Psoas muscle (tissue), 8 donors: Measurements from ENCODE around the gene SYNGR1. TPM values are rescaled to one million over a fixed set of nuclear protein-coding genes. Genes with fewer than 3 reads are reported as not detected.
A peak's percentile ranks its signal among the peaks of the same experiment; 100 is the strongest.
"Not testable (repeated sequence)": the region's sequence is repeated elsewhere in the genome, so short reads cannot be mapped to it uniquely, and the experiment has no call there.

ENCODE experiments used
- ATAC-seq, 4 donors: fragments of 200-7000 bp; cut with Tn5 transposase; one replicate each; pipeline ENCODE4 v1.9.1; 2020; ENCODE audit warnings: moderate library complexity in 3 of 4, mild to moderate bottlenecking in 2 of 4
- DNase-seq, 2 donors: peaks; one replicate each; pipeline ENCODE4 v3.0.0-alpha.2; 2020
- H3K27ac ChIP-seq: fragments of 200-600 bp; one replicate; pipeline ENCODE4 v1.8.0; 2022
- H3K27me3 ChIP-seq, 3 donors: fragments of 200-600 bp in 1 of 3; one replicate each; pipeline versions ENCODE4 v1.6.1 to v1.8.0; 2013 to 2022; ENCODE audit warnings: low read length in 2 of 3, mild to moderate bottlenecking in 2 of 3, moderate library complexity in 1 of 3; ENCODE audit not compliant: insufficient read depth in 3 of 3
- H3K36me3 ChIP-seq, 2 donors: fragments of 200-600 bp in 1 of 2; one replicate each; pipeline versions ENCODE4 v1.6.1 to v1.8.0; 2013 to 2022; ENCODE audit warnings: low read depth in 1 of 2, mild to moderate bottlenecking in 1 of 2, moderate library complexity in 1 of 2; ENCODE audit not compliant: insufficient read depth in 1 of 2
- H3K4me1 ChIP-seq: fragments of 200-600 bp; one replicate; pipeline ENCODE4 v1.8.0; 2022
- H3K4me3 ChIP-seq: fragments of 200-600 bp; one replicate; pipeline ENCODE4 v1.8.0; 2022; ENCODE audit warnings: mild to moderate bottlenecking
- H3K9me3 ChIP-seq: fragments of 200-600 bp; one replicate; pipeline ENCODE4 v1.8.0; 2022
- WGBS, 3 donors: extraction: QIAGEN DNeasy Blood & Tissue Kit; methylation state at CpG; one replicate each; pipeline versions ENCODE4 v1.1.6 to v1.1.7; 2013; 5-methylcytosine and 5-hydroxymethylcytosine counted together
- intact Hi-C, 2 donors: fragments of 100-400 bp; cut with DNase I; formaldehyde crosslinking; loops; one replicate each; pipeline versions ENCODE4 v1.11.0 to v1.14.2; 2022
- polyA plus RNA-seq, 3 donors: library from polyadenylated mRNA; stranded (reverse); fragments of 200-250 nt; gene quantifications; one replicate each; pipeline ENCODE4 v1.2.3, GENCODE V29; 2013
- total RNA-seq, 4 donors: library from RNA; stranded (reverse); fragmentation: NEBNext Ultra II Directional in 2 of 4; extraction: Animal tissue kit (Norgen Biotek cat#: 25700) in 2 of 4; gene quantifications; one replicate each; pipeline versions ENCODE4 v1.2.1 to v1.2.4, GENCODE V29; 2021 to 2023
- TF ChIP-seq, protein P1 (sequence below): fragments of 200-600 bp; IDR thresholded peaks from one replicate; pipeline ENCODE4 v1.8.0; 2022; ENCODE audit warnings: antibody characterized with exemption
- donor health status: healthy with polysubstance abuse.
- donor health status: DM: no; HTN: no; CAD: no; lungs with moderate emphysema.
- donor health status: Bipolar disorder and iron deficiency.
- donor health status: healthy.
- donor health status: DM: yes; HTN: yes; CAD: no.
- donor health status: DM: no; HTN: no; CAD: no.
- donor health status: DM: no; HTN: no; CAD: no.
- donor health status: DM: yes; HTN: yes; CAD: no.

The SYNGR1 gene
- total and polyA plus RNA-seq, 7 donors: 15.3 to 39.9 (median 20.4) TPM

DNA sequence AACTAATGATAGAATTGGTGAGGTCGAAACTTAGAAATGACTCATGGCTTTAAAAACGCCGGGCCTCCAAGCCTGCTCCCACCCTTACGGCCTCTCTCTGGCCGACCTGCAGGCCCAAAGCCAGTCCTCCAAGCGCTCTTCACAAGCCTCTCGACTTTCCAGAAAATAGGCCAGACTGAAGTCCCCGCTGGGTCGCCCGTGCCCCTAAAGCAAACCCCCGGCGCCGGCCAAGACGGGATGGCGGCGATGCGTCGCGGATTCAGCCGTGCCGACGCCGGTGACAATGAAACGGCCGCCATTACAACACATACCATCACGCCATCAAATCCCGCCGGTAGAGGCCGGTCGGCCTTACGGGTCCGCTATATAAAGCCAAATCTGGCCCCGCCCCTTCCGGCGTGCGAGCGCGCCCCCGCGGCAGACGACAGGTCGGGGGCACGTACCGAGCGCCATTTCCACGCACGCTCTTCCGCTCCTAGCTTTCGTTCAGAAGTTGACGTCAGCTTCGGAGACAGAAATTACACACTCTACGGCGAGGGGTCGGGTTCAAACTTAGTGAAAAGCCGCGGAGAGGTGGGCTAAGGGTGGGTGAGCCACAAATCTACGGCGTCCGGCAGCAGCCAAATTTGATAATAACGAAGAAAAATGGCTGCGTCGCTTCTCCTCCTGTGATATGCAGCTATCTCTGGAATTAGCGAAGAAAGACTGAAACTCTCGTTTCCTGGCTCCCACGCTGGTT, 30.3 kb upstream of the SYNGR1 start, which contains the start of gene RPL3:
TSS of gene RPL3 (minus strand) at position 340 of the 739 bp plus-strand sequence. CDS start at position 314, 26 bp downstream.
- H3K9me3 ChIP-seq: no peaks in the 10 kb centered on the region
- H3K4me3 ChIP-seq: peak within 1 kb of the TSS; percentile 91
- TF ChIP-seq, protein P1, sequence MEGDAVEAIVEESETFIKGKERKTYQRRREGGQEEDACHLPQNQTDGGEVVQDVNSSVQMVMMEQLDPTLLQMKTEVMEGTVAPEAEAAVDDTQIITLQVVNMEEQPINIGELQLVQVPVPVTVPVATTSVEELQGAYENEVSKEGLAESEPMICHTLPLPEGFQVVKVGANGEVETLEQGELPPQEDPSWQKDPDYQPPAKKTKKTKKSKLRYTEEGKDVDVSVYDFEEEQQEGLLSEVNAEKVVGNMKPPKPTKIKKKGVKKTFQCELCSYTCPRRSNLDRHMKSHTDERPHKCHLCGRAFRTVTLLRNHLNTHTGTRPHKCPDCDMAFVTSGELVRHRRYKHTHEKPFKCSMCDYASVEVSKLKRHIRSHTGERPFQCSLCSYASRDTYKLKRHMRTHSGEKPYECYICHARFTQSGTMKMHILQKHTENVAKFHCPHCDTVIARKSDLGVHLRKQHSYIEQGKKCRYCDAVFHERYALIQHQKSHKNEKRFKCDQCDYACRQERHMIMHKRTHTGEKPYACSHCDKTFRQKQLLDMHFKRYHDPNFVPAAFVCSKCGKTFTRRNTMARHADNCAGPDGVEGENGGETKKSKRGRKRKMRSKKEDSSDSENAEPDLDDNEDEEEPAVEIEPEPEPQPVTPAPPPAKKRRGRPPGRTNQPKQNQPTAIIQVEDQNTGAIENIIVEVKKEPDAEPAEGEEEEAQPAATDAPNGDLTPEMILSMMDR: peak; percentile 24
- WGBS, 3 donors: 0% methylated on average over 65 of the region's 65 CpGs
- no peaks in the 10 kb centered on the region for H3K27me3 ChIP-seq
- intact Hi-C loops: loop anchor here (5.0 to 10.0 kb wide), 3 partner anchors 167 to 445 kb away; partner anchors contain the start of genes CBX6 (in 1 of the 2) and CBX7 (in 1 of the 2)
- ATAC-seq: peak; percentile 82 to 88 (median 84)
- peaks cover 8 to 42% of the 10 kb centered on the region in 2 donors for H3K36me3 ChIP-seq
- H3K4me1 ChIP-seq: peaks cover 37% of the 10 kb centered on the region
- H3K27ac ChIP-seq: peak within 1 kb of the TSS; percentile 95
- DNase-seq: peak; percentile 96 to 99

DNA sequence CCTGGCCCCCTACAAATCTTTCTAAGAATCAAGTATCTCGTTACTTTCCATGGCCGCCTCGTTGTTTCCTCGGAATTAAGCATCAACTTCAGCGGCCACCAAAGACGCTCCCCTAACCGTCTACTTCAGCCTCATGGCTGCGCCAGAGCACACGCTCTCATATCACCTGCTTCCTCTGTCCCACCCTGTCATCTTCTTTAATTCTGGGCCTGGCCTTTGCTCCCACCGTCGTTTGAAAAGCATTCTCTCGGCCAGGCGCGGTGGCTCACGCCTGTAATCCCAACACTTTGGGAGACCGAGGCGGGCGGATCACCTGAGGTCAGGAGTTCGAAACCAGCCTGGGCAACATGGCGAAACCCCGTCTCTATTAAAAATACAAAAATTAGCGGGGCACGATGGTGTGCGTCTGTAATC, 29.2 kb upstream of the SYNGR1 start:
- intact Hi-C loops, H3K27me3 ChIP-seq, H3K9me3 ChIP-seq, ATAC-seq, DNase-seq: not testable (repeated sequence)
- WGBS, 3 donors: 80 to 92% (median 81%) methylated on average over 23 to 24 of the region's 24 CpGs
- H3K27ac ChIP-seq: peak overlapping the region; percentile 95
- H3K36me3 ChIP-seq: peaks cover 5 to 30% of the 10 kb centered on the region in 2 donors
- H3K4me1 ChIP-seq: peaks cover 25% of the 10 kb centered on the region
- peak overlapping the region; percentile 91 for H3K4me3 ChIP-seq

DNA sequence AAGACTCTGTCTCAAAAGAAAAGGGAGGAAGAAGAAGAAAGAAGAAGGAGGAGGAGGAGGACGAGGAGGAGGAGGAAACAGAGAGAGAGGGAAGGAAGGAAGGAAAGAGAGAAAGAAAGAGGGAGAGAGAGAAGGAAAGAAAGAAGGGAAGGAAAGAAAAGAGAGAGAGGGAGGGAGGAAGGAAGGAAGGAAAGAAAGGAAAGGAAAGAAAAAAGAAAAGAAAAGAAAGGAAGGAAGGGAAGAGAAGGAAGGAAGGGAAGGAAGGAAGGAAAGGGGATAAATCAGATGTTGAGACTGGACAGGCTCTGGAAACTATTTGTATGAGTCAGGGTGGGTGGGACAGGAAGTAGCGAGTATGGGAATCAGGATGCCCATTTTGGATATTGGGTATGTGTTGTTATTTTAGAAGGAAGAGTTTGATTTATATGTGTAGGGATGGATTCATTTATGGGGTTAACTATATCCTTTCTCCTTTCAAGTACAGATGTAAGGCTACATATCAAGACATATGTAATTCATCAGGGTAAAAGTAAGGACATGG, 24.3 kb upstream of the SYNGR1 start:
- DNase-seq (no peak), ATAC-seq (no peak)
- Histone ChIP-seq H3K4me1 (no peaks in the 10 kb centered on the region), H3K27ac (no peak overlapping the region), H3K4me3 (no peak overlapping the region), H3K9me3 (no peaks in the 10 kb centered on the region), H3K36me3 (no peaks in the 10 kb centered on the region), H3K27me3 (no peaks in the 10 kb centered on the region)
- TF ChIP-seq, protein P1: no peak
- intact Hi-C loops: no loop called here
- 50 to 70% (median 58%) methylated on average over 2 of the region's 2 CpGs for WGBS, 3 donors

DNA sequence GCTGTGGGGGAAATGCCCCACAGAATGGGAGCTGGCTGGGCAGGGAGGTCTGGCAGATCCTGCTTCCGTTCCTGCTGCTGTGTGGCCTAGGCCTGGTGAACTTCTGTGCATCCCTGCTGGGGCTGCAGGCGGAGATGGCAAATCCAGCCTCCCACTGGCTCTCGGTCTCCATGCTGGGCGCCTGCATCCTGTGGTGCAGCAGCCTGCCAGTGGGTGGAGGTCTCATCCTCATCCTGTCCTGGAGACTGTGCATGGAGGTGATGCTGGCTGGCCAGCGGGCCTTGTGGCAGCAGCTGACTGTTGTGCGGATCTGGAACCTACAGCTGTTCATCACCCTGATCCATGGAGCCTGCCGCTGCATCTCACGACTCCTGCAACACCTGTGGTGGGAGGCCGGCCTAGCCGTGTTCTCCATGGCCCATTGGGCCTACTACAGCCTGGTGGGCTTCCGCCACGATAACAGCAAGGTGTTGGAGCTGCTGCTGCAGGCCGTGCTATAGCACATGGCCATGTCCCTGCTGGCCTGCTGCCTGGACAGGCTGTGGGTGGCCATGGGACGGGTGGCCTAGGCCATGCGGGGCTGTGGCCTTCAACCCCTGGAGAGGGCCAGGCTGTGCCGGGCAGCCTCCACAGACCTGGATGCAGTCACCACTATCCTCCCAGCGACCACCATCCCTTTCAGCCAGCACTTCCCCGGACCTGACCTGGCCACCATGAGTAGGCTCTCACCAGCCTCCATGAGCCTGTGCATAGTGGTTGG, 21.6 kb upstream of the SYNGR1 start:
- peak in 2 of 4 donors; percentile 24 to 42 for ATAC-seq
- intact Hi-C loops: no loop called here
- no peak for DNase-seq
- Histone ChIP-seq H3K9me3 (no peaks in the 10 kb centered on the region), H3K36me3 (no peaks in the 10 kb centered on the region), H3K27me3 (no peaks in the 10 kb centered on the region), H3K4me3 (no peak overlapping the region), H3K27ac (no peak overlapping the region), H3K4me1 (no peaks in the 10 kb centered on the region)
- TF ChIP-seq, protein P1: no peak
- WGBS, 3 donors: 80 to 90% (median 89%) methylated on average over 17 to 18 of the region's 18 CpGs

DNA sequence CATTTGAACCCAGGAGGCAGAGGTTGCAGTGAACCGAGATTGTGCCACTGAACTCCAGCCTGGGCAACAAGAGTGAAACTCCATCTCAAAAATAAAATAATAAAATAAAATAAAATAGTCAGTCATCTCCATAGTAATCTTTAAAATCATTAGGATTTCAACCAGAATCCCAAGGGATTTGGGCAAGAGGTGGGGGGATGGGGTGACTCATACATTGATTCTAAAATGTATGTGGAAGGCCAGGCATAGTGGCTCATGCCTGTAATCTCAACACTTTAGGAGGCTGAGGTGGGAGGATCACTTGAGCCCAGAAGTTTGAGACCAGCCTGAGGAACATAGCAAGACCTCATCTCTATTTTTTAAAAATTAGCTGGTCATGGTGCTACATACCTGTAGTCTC, 19.2 kb upstream of the SYNGR1 start:
- H3K36me3 ChIP-seq, ATAC-seq, H3K9me3 ChIP-seq, DNase-seq, H3K27ac ChIP-seq, H3K4me3 ChIP-seq, H3K27me3 ChIP-seq, H3K4me1 ChIP-seq, intact Hi-C loops: not testable (repeated sequence)
- 92 to 98% (median 95%) methylated on average over 1 of the region's 1 CpG for WGBS, 3 donors
